Mesodermal cell (in vitro differentiated cells): ENCODE results near the gene RSPH1.

ENCODE experiments used
- H3K27ac ChIP-seq: 2 replicates; pipeline ENCODE4 v1.7.0; 2013; ENCODE audit warnings: mild to moderate bottlenecking, low read depth, low read length, moderate library complexity; ENCODE audit not compliant: severe bottlenecking
- H3K36me3 ChIP-seq: 2 replicates; pipeline ENCODE4 v1.7.1; 2013; ENCODE audit warnings: mild to moderate bottlenecking, low read length, moderate library complexity; ENCODE audit not compliant: control insufficient read depth, insufficient read depth
- H3K4me1 ChIP-seq: one replicate; pipeline ENCODE4 v1.7.1; 2013; ENCODE audit warnings: mild to moderate bottlenecking, low read length; ENCODE audit not compliant: insufficient read depth, control insufficient read depth, poor library complexity, severe bottlenecking
- H3K4me3 ChIP-seq: 2 replicates; pipeline ENCODE4 v1.7.0; 2013; ENCODE audit warnings: low read length, control low read depth, mild to moderate bottlenecking; ENCODE audit not compliant: insufficient read depth, poor library complexity, severe bottlenecking; ENCODE audit errors: extremely low read depth
- H3K9me3 ChIP-seq: 2 replicates; pipeline ENCODE4 v1.7.1; 2013; ENCODE audit warnings: mild to moderate bottlenecking, low read length, moderate library complexity; ENCODE audit not compliant: control insufficient read depth
- WGBS, 2 experiments: methylation state at CpG; one replicate each; pipeline ENCODE4 v1.1.5; 2013; ENCODE audit warnings: missing lambda C conversion rate in 2 of 2; ENCODE audit not compliant: insufficient coverage in 2 of 2; 5-methylcytosine and 5-hydroxymethylcytosine counted together

RSPH1 gene

GRCh38 chr21:42539342-42539741 is 43.3 kb upstream of the RSPH1 start:
- no peak overlapping the region for H3K4me3 ChIP-seq
- no peaks in the 10 kb centered on the region for H3K36me3 ChIP-seq
- WGBS, 2 experiments: 93 to 95% methylated on average over 6 to 17 of the region's 17 CpGs
- H3K27ac ChIP-seq: no peak overlapping the region
- no peaks in the 10 kb centered on the region for H3K9me3 ChIP-seq
- H3K4me1 ChIP-seq: peaks cover 4% of the 10 kb centered on the region

GRCh38 chr21:42538479-42539275 is 42.7 kb upstream of the RSPH1 start:
- no peaks in the 10 kb centered on the region for H3K36me3 ChIP-seq
- WGBS, 2 experiments: 58% methylated on average over 4 of the region's 10 CpGs; no CpG with 5 or more reads in 1 of the 2 experiments
- H3K4me3 ChIP-seq: no peak overlapping the region
- peaks cover 4% of the 10 kb centered on the region for H3K4me1 ChIP-seq
- H3K27ac ChIP-seq: no peak overlapping the region
- H3K9me3 ChIP-seq: no peaks in the 10 kb centered on the region

GRCh38 chr21:42537106-42537742 is 41.2 kb upstream of the RSPH1 start:
- H3K27ac ChIP-seq: no peak overlapping the region
- no peaks in the 10 kb centered on the region for H3K36me3 ChIP-seq
- 85% methylated on average over 1 of the region's 4 CpGs; no CpG with 5 or more reads in 1 of the 2 experiments for WGBS, 2 experiments
- no peak overlapping the region for H3K4me3 ChIP-seq
- H3K4me1 ChIP-seq: peaks cover 4% of the 10 kb centered on the region
- no peaks in the 10 kb centered on the region for H3K9me3 ChIP-seq

- WGBS, 2 experiments: 81 to 92% methylated on average over 6 to 7 of the region's 8 CpGs
- Histone ChIP-seq H3K36me3 (no peaks in the 10 kb centered on the region), H3K9me3 (no peaks in the 10 kb centered on the region), H3K27ac (no peak overlapping the region), H3K4me1 (peaks cover 4% of the 10 kb centered on the region), H3K4me3 (no peak overlapping the region)
Measured at GRCh38 chr21:42536601-42537000, 40.6 kb upstream of the RSPH1 start.

GRCh38 chr21:42535602-42536171 is 39.7 kb upstream of the RSPH1 start:
- H3K9me3 ChIP-seq: no peaks in the 10 kb centered on the region
- no peak overlapping the region for H3K4me3 ChIP-seq
- WGBS, 2 experiments: 92 to 96% methylated on average over 14 to 17 of the region's 17 CpGs
- peaks cover 10% of the 10 kb centered on the region for H3K4me1 ChIP-seq
- no peak overlapping the region for H3K27ac ChIP-seq
- H3K36me3 ChIP-seq: no peaks in the 10 kb centered on the region

DNA sequence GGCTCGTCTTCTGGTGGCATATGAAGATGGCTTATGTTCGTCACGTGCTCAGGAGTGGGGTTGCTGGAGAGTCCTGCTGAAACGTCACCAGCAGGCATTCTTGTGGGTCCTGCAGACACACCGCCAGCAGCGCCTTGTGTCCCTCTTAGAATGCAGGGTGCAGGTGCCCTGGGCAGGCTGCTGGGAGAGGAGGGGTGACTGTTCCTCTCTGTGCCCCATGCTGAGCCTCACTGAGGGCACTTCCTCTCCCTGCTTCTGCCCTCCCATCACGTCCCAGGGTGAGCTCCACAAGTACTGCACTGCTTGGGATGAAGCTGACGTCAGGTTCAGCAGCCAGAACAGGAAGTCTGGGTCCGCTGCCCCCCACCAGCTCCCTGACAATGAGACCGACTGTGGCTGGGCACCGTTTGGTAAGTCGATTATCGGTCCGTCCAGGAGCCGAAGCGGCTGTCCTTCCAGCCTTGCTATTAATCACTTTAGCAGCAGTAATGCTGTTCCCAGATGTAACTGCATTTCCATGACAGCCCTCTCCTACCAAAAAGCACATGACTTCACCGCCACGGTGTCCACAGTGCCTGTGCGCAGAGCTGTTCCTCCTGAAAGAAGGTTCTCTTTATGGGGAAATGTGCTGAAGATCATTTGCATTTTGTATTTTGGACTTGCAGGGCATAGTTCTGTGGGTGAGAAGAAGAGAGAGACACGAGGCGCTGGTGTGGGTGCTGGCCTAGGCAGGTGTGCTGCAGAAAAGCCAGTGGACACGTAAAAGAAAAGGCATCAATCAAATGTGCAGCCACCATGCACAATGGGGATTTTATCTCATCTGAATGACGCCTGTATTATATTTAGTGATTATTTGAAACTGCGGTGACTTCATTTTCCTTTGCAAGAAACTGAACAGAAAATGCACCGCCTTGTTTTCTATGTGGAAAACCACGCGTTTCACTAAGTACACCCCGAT is 38.7 kb upstream of the RSPH1 start:
- Histone ChIP-seq H3K27ac (no peak overlapping the region), H3K4me3 (no peak overlapping the region), H3K36me3 (no peaks in the 10 kb centered on the region), H3K4me1 (peaks cover 10% of the 10 kb centered on the region), H3K9me3 (no peaks in the 10 kb centered on the region)
- 90 to 91% methylated on average over 22 to 23 of the region's 28 CpGs for whole genome bisulfite sequencing, 2 experiments

- Histone ChIP-seq H3K27ac (no peak overlapping the region), H3K9me3 (no peaks in the 10 kb centered on the region), H3K36me3 (no peaks in the 10 kb centered on the region), H3K4me1 (peaks cover 10% of the 10 kb centered on the region), H3K4me3 (no peak overlapping the region)
- 92 to 97% methylated on average over 4 of the region's 4 CpGs for WGBS, 2 experiments
Measured at GRCh38 chr21:42533963-42534355, 37.9 kb upstream of the RSPH1 start.

- Histone ChIP-seq H3K36me3 (no peaks in the 10 kb centered on the region), H3K4me1 (peaks cover 10% of the 10 kb centered on the region), H3K27ac (no peak overlapping the region), H3K4me3 (no peak overlapping the region), H3K9me3 (no peaks in the 10 kb centered on the region)
- 92 to 98% methylated on average over 8 to 11 of the region's 13 CpGs for WGBS, 2 experiments
Measured at GRCh38 chr21:42533306-42533962, 37.4 kb upstream of the RSPH1 start.

GRCh38 chr21:42532466-42533181 is 36.6 kb upstream of the RSPH1 start:
- WGBS, 2 experiments: 93% methylated on average over 17 to 18 of the region's 18 CpGs
- Histone ChIP-seq H3K36me3 (no peaks in the 10 kb centered on the region), H3K9me3 (no peaks in the 10 kb centered on the region), H3K27ac (no peak overlapping the region), H3K4me3 (no peak overlapping the region), H3K4me1 (peaks cover 10% of the 10 kb centered on the region)
